DMS53 (cell line): Measurements from ENCODE around the gene SLPI.
A peak's percentile ranks its signal among the peaks of the same experiment; 100 is the strongest.

ENCODE experiments used
- DNase-seq: peaks from one replicate; lab custom pipeline; 2025; lab: John Stamatoyannopoulos, UW

SLPI gene

DNA sequence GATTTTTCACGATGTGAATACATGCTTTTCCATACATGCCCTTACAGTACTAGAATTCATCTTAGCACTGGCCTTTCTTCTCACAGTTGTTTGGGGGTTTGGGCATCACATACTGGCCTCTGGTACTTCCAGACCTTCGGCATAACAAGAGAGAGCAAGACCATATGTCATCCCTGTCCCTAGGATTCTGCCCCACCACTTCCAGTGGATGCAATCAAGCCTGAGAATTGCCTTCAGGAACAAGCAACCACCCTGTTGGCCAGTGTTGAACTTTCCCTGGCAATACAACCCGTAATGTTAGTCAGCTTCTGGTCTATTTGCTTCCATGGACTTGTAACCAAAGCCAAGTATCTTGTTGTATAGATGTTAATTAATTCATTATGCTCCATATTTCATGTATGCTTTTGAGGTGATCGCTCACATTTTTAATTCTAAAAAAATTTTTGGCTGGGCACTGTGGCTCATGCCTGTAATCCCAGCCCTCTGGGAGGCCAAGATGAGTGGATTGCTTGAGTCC, 15.4 kb upstream of the SLPI start:
- DNase-seq: no peak

GRCh38 chr20:45269056-45269455, 14.7 kb upstream of the SLPI start:
- DNase-seq: no peak

DNA sequence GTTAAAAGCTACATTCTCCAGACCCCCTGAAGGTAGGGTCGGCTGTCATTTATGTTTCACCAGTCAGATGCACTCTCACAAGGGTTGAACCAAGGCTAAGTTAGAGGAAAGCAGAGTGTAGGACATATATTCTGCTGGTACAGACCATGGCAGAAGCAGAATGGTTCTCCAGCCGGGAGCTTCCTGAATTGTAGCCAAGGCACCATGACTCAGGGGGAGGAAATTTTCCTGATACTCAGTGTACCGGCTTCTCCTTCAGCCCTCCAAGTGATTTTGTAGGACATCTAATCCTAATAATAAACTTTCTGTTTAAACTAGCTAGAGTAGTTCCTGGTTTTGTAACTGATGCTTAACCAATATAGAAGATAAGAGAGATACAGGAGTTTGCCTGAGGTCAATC, 14.2 kb upstream of the SLPI start:
- DNase-seq: no peak

DNA sequence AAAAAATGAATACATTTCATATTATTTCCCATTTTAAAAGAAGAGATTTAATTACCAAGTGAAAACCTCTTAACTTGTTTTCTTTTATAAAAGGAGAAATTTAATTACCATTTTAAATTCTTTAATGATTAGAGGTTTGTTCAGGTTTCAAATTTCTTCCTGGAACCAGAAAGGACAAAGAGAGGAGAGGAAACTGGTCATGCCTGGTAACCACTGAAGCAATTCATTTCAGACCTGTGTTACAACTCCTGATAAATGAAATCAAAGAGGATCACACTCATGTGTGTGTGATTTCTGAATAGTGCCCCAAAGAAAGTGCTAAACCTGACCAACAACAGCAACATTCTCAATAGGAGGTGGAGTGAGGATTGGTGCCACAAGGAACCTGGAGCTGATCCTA, 12.6 kb upstream of the SLPI start:
- no peak for DNase-seq

DNA sequence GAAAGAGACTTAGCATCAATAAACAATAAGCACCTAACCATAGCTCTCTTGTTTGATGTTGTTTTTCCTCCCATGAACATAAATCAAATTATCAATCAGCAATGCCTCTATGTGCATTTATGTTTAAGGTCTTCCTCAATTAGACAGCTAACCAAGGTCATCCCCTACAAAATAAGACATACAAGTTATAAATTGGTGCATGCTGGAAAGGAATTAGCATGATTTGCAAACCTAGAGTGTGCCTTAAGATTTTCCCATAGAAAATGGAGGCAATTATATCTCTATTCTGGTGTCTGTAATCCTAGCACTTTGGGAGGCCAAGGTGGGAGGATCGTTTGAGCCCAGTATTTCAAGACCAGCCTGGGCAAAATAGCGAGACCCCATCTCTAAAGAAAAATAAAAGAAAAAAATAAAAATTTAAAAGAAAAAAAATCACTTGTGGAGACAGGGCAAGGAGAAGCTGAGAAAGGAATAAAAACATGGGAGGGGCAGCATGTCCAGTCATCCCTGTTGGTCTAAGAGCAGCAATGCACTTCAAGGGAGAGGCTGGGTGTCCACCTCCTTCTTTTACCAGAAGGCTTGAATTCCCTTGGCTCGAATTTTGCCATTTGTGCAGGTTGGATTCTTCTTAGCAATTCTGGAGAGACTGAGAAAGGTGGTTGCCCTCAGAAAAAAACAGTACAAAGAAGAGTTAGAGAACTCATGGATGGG, 9.3 kb upstream of the SLPI start:
- no peak for DNase-seq

DNA sequence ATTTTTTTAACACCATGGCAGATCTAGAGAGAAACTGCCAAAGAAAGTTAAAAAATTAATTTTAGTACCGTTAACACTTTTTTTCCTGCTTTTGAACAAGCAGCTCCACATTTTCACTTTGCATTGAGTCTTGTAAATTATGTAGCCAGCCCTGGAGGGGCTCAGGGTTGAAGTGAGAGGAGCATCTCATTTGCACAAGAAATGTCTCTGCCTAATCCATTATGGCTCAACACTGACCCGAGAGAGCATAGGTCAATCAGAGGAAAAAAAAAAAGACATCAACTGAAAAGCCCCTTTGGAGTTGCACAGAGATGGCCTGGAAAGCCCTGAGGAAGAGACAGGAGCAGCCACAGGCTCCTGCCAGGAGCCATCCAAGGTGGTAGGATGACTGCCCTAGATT, 4.3 kb upstream of the SLPI start:
- DNase-seq: no peak

- DNase-seq: no peak
These were observed 3.9 kb upstream of the SLPI start for GRCh38 chr20:45258259-45258658.

GRCh38 chr20:45257711-45258110, 3.3 kb upstream of the SLPI start:
- no peak for DNase-seq

- no peak for DNase-seq
These were observed 2.8 kb upstream of the SLPI start for GRCh38 chr20:45257161-45257560.

- DNase-seq: no peak
These were observed 1.1 kb downstream of the SLPI start for GRCh38 chr20:45253261-45253660.

DNA sequence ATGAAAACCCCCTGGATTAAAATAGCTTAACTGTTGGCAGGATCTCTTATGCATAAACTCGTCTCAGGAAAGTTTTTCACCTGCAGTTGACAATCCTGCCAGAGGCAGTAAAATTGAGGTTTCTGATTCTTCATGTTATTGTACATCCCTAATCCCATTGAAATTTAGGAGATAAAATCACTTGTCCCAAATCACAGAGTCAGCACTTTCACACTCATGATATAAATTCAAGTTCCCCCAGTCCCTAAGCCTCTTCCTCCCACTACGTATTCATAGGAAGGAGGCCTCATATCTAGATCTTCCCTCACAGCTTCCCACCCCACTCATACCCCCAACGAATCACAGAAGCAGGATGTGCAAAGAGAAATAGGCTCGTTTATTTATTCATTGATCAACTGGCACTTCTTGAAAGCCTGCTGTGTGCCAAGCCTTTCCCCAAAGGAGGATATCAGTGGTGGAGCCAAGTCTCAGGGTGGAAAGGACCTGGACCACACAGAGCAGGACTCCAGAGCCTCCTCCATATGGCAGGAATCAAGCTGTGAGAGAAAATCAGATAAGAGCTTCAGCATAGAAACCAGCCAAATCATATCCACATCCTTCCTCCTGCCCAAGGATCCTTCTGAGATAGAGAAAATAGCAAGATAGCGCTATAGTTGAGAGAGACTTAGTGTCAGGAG, 2.3 kb downstream of the SLPI start:
- DNase-seq: no peak

DNA sequence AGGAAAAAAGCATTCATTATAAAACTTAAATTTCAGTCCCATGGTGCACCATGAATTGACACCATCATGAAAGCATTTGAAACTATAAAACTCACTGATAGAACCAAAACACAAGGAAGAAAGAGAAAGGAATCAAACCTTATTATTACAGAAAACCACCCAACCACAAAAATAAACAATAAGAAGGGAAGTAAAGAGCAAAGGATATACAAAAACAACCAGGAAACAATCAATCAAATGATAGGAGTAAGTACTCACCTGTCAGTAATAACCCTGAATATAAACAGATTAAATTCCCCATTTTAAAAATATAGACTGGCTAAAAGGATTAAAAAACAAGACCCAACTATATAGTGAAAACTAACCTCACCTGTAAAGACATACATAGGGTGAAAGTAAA, 5.8 kb downstream of the SLPI start:
- DNase-seq: peak; percentile 19

- peak; percentile 30 for DNase-seq
These were observed 6.5 kb downstream of the SLPI start for GRCh38 chr20:45247865-45248264.

DNA sequence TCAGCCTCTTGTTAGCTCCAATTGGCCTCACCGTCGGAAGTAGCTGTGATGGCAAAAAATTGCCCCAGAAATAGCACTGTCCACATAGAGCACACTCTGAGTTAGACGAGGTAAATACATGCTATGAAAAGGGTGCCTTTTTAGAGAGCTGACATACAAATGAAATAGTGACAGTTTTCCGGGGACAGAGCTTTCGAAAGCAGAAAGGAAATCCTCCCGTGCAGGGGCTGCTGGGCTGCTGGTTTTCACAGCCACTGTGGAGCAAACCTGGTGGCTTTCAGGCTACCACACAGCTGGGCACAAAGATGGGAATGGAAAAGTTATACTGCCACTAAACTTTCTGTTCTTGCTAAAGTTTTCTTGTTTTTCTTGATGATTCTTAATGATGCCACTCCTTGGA, 8.3 kb downstream of the SLPI start:
- no peak for DNase-seq

- no peak for DNase-seq
These were observed 16.2 kb downstream of the SLPI start for GRCh38 chr20:45238139-45238538.

- DNase-seq: peak; percentile 47
These were observed 18.4 kb downstream of the SLPI start for GRCh38 chr20:45235995-45236394.

DNA sequence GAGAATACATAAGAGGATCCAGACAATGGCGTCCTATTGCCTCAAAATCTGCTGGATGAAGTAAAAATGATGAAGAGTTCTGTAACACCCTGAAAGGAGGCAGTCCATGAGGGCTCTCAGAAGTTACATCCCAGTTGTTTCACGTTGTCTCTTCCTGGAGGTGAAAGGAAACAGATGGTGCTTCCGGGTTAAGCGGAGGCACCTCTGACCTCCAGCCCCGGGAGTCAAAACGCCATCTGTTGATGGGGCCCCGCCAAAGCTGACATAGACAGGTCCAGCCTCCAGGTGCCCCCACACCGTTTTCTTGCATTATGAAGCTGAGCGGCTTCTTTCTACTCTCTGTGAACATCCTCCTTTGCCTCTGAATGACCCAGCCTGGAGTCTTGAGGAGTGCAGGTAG, 23.7 kb downstream of the SLPI start:
- no peak for DNase-seq

DNA sequence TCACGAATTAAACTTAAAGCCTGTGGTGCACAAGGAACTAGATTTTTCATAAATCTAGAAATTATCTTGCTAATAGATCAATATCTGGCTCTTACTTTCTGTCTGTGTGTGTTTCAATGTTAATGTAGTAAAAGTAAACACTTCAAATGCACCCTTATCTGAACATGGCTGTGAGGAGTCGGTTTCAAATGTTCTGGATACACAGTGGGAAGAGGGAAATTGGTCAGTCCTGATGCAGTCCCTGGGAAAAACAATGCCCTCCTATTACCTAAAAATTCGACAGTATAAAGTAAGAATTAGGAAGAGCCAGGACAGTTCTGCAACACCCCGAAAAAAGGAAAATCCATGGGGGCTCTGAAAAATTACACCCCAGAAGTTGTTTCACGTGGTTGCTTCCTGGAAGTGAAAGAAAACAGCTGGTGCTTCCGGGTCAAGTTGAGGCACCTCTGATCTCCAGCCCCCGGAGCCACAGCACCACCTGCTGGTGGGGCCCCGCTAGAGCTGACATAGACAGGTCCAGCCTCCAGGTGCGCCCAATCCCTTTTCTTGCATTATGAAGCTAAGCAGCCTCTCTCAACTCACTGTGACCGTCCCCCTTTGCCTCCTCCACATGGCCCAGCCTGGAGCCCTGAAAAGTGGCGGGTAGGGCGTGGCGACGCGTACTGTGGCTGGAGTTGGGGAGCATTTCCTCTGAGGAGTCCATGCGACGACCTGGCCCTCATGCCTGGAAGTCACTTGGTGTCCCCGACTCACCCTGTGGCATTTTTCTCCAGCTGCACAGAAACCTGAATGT, 24.9 kb downstream of the SLPI start:
- peak; percentile 94 for DNase-seq

DNA sequence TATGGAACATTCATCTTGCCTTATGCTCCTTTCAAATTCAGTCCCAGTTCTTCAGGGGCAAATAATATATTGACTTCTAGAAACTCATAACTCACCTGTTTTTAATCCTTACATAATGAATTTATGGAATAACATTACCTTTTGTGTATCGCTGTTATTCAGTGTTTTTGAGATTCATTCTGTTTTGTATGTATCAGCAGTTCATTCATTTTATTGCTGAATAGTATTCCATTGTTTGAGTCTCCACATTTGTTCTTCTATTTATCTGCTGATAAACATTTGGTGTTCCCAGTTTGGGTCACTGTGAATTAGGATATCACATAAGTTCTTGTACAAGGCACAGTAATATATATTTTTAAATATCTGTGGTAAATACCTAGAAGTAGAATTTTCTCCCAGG, 28.1 kb downstream of the SLPI start:
- no peak for DNase-seq

- DNase-seq: no peak
These were observed 31.2 kb downstream of the SLPI start for GRCh38 chr20:45223136-45223535.

DNA sequence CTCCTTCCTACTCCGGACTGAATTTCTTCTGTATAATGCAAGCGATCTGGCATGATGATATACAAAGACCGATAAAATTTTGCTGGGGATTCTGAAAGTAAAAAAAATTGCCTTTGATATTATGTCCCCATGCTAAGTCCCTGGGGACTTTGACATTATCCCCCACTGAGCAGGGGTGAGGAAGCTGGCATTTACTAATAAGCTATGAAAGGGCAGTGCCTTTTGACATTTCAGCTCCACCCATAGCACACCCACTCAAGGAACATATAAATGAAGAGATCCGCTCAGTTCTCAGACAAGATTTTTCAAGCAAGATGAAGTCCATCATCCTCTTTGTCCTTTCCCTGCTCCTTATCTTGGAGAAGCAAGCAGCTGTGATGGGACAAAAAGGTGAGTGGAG, 33.3 kb downstream of the SLPI start, which contains the start of gene SEMG2:
SEMG2 (plus strand) TSS at position 298 of the 400 bp plus-strand sequence; CDS start at position 315, 17 bp downstream.
- no peak for DNase-seq

DNA sequence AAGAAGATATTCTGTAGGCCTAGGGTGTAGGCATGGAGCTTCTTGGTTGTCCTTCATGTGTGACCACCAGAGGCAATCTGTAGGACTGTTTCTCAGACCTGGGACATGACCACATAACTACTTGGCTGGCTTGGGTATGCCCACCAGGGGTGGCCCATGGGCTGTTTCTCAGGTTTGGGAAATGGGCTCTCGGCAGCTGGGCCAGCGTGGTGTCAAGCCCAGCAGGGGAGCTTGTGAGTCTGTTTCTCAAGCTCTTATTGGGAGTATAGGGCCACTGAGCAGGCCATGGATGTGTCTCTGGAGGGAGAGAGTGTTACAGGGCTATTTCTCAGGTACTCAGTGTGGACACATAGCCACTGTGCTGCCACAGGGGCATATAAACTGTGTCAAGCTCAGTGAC, 35.7 kb downstream of the SLPI start:
- no peak for DNase-seq

DNA sequence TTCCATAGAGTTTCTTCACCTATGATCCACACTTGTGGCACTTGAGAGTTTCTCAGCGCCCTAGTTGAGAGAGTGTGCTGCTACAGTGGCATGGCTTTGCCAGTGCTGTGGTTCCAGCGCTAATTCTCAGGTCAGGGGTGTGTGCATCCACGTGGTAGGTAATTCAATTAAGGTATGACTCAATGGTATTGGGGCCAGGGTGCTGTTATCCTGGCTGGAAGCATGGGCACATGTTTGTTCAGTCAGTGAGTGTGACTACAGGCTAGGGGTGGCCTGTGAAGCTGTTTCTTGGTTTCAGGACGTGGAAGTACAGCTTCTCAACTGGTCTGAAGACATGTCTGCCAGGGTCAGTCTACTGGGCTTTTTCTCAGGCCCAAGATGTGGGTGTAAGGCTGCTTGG, 36.2 kb downstream of the SLPI start:
- no peak for DNase-seq
